Measurements from ENCODE around the gene GAREM1.

DNA sequence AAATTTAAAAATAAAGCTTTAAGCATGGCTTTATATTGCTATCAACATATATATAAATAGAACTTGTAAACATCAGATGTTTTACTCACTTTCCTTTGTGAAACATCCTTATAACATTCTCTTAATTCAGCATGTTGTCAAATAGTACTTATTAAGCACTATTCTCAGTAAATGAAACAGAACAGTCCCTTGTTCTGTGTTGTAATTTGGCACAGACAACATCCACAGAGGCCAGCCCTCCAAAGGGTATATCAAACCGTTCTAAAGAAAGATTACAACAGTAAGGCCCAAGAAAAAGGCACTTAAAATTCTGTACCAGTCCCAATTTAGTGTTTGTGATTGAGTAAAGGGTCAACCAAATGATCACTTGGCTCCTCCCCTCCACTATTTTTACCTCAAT is 46.0 kb downstream of the GAREM1 start:
- TF ChIP-seq CTCF (conservative IDR thresholded peaks at IDR 0.05 in 1 of 2, IDR thresholded peaks at IDR 0.05 in 1 of 2; ENCODE audit: extremely low read depth in 1 of 2, insufficient read depth in 1 of 2, low read depth in 1 of 2, low read length in 2 of 2) (no peak), EZH2 (IDR thresholded peaks at IDR 0.05; ENCODE audit: borderline replicate concordance, low read length) (no peak)

All from mammary epithelial cell (primary cell).